GM23338 (cell line): Measurements from ENCODE around the gene ANTXR2. TPM values are rescaled to one million over a fixed set of nuclear protein-coding genes. Genes with fewer than 3 reads are reported as not detected.

Source experiments
- ATAC-seq: fragments of 200-7000 bp; cut with Tn5 transposase; 3 replicates; pipeline ENCODE4 v1.9.1; 2020
- DNase-seq: peaks from one replicate; pipeline ENCODE4 v3.0.0-alpha.2; 2015; ENCODE audit warnings: low spot score
- H2AFZ ChIP-seq: fragments of 200-600 bp; sonication (generic); 2 replicates; pipeline ENCODE4 v1.8.0; 2016; ENCODE audit warnings: antibody characterized with exemption, mild to moderate bottlenecking, moderate library complexity
- H3F3A ChIP-seq: fragments of 200-600 bp; sonication (generic); replicated peaks from 2 replicates; pipeline ENCODE4 v1.8.0; 2017; ENCODE audit warnings: antibody characterized with exemption, mixed run types, low read depth
- H3K27ac ChIP-seq: fragments of 200-600 bp; sonication (generic); 2 replicates; pipeline ENCODE4 v1.6.1; 2016; ENCODE audit warnings: low read depth
- H3K27me3 ChIP-seq: fragments of 200-600 bp; sonication (generic); 2 replicates; pipeline ENCODE4 v1.8.0; 2016; ENCODE audit warnings: mild to moderate bottlenecking, mixed run types, moderate library complexity; ENCODE audit not compliant: insufficient read depth
- H3K36me3 ChIP-seq: fragments of 200-600 bp; sonication (generic); 2 replicates; pipeline ENCODE4 v1.8.0; 2016; ENCODE audit warnings: mild to moderate bottlenecking; ENCODE audit not compliant: insufficient read depth
- H3K4me1 ChIP-seq: fragments of 200-600 bp; sonication (generic); 2 replicates; pipeline ENCODE4 v1.8.0; 2016; ENCODE audit warnings: mild to moderate bottlenecking, moderate library complexity; ENCODE audit not compliant: insufficient read depth
- H3K4me2 ChIP-seq: fragments of 200-600 bp; sonication (generic); 2 replicates; pipeline ENCODE4 v1.7.1; 2017; ENCODE audit warnings: mixed run types
- H3K4me3 ChIP-seq: fragments of 200-600 bp; sonication (generic); 2 replicates; pipeline ENCODE4 v1.6.1; 2016; ENCODE audit warnings: mixed run types
- H3K79me2 ChIP-seq: fragments of 200-600 bp; sonication (generic); replicated peaks from 2 replicates; pipeline ENCODE4 v1.8.0; 2017; ENCODE audit warnings: mild to moderate bottlenecking; ENCODE audit not compliant: insufficient read depth
- H3K9me2 ChIP-seq: fragments of 200-600 bp; sonication (generic); 2 replicates; pipeline ENCODE4 v1.8.0; 2017; ENCODE audit not compliant: insufficient read depth
- H4K20me1 ChIP-seq: fragments of 200-600 bp; sonication (generic); replicated peaks from 2 replicates; pipeline ENCODE4 v1.8.0; 2017; ENCODE audit warnings: mild to moderate bottlenecking; ENCODE audit not compliant: insufficient read depth
- H3K27ac Mint-ChIP-seq: 2 replicates; pipeline ENCODE4 v1.8.0; 2020; ENCODE audit warnings: inconsistent platforms, mild to moderate bottlenecking, moderate library complexity, mixed read lengths
- H3K27me3 Mint-ChIP-seq: 3 replicates; pipeline ENCODE4 v1.8.0; 2022; ENCODE audit warnings: low read depth, mild to moderate bottlenecking, moderate library complexity, mixed read lengths, inconsistent platforms; ENCODE audit not compliant: insufficient read depth, poor library complexity
- H3K36me3 Mint-ChIP-seq: 3 replicates; pipeline ENCODE4 v1.8.0; 2021; ENCODE audit warnings: low read depth, mild to moderate bottlenecking, inconsistent platforms, moderate library complexity, mixed read lengths
- H3K4me1 Mint-ChIP-seq: 3 replicates; pipeline ENCODE4 v1.8.0; 2020; ENCODE audit warnings: mild to moderate bottlenecking, inconsistent platforms, mixed read lengths
- H3K4me3 Mint-ChIP-seq: 3 replicates; pipeline ENCODE4 v1.8.0; 2021; ENCODE audit warnings: moderate library complexity, mild to moderate bottlenecking, inconsistent platforms, mixed read lengths
- H3K9me3 Mint-ChIP-seq: 3 replicates; pipeline ENCODE4 v1.8.0; 2020; ENCODE audit warnings: moderate library complexity, mild to moderate bottlenecking, inconsistent platforms, mixed read lengths
- CREB1 ChIP-seq: fragments of 250-450 bp; sonication (Bioruptor Pico); IDR thresholded peaks from 2 replicates; pipeline ENCODE4 v1.5.0; 2020; ENCODE audit warnings: low read depth, mild to moderate bottlenecking, moderate library complexity
- EZH2 ChIP-seq: fragments of 200-600 bp; sonication (generic); IDR thresholded peaks from one replicate; pipeline ENCODE4 v1.8.0; 2017; ENCODE audit warnings: antibody characterized with exemption, mild to moderate bottlenecking, low read depth; ENCODE audit not compliant: unreplicated experiment
- EZH2phosphoT487 ChIP-seq: fragments of 200-600 bp; sonication (generic); IDR thresholded peaks from one replicate; pipeline ENCODE4 v1.8.1; 2018; ENCODE audit warnings: antibody characterized with exemption; ENCODE audit not compliant: unreplicated experiment
- POLR2AphosphoS5 ChIP-seq: IDR thresholded peaks from 2 replicates; pipeline ENCODE4 v1.6.1; 2016; ENCODE audit warnings: antibody characterized with exemption, low read depth
- STAT1 ChIP-seq: IDR thresholded peaks from one replicate; pipeline ENCODE4 v1.6.1; 2016; ENCODE audit warnings: antibody characterized with exemption; ENCODE audit not compliant: unreplicated experiment
- ZNF114 ChIP-seq: fragments of 250-450 bp; sonication (Bioruptor Pico); IDR thresholded peaks from 2 replicates; pipeline ENCODE4 v1.5.0; 2020; ENCODE audit warnings: mild to moderate bottlenecking, moderate library complexity
- ZNF331 ChIP-seq: fragments of 250-450 bp; sonication (Bioruptor Pico); IDR thresholded peaks from 2 replicates; pipeline ENCODE4 v1.5.0; 2020; ENCODE audit warnings: low read depth, mild to moderate bottlenecking, moderate library complexity
- polyA plus RNA-seq: library from polyadenylated mRNA; unstranded; fragments of >200 nt; fragmentation: Nextera tagmentation; extraction: Ambion mirVana; gene quantifications from 2 replicates; pipeline ENCODE4 v1.2.1, GENCODE V29; 2016
- total RNA-seq: library from RNA; depleted of rRNA; stranded (reverse); fragments of >200 nt; shearing (Covaris generic); gene quantifications from 2 replicates; pipeline ENCODE4 v1.2.3, GENCODE V29; 2014
- TF ChIP-seq, protein P1 (sequence below): IDR thresholded peaks from 2 replicates; pipeline ENCODE4 v1.6.1; 2016; ENCODE audit warnings: antibody characterized with exemption
- TF ChIP-seq, protein P2 (sequence below): IDR thresholded peaks from one replicate; pipeline ENCODE4 v1.6.1; 2018; ENCODE audit warnings: antibody characterized with exemption; ENCODE audit not compliant: unreplicated experiment
- TF ChIP-seq, protein P3 (sequence below): fragments of 250-450 bp; sonication (Bioruptor Pico); IDR thresholded peaks from 2 replicates; pipeline ENCODE4 v1.5.0; 2020; ENCODE audit warnings: mild to moderate bottlenecking, moderate library complexity

Gene ANTXR2
- total and polyA plus RNA-seq, 2 experiments from 2014 or later = 2.0 to 5.3 TPM

DNA sequence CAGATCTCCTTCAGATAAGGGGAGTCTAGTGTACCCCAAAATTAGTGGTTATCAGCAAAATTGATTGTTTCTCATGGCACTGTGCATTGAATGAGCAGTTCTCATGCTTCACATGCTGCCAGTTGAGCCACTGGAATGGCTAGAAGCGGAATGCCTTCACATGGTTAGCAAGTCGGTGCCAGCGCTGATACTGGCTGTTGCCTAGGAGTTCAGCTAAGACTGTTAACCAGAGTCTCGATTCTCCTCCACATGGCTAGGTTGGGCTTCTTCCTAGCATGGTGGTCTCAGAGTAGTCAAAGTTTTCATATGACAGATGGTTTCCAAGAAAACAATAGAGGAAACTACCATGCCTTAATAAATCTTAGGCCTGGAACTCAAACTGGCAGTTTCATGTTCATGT is 12.2 kb downstream of the ANTXR2 start (continued):
- TF ChIP-seq EZH2 (no peak), ZNF114 (CRISPR knock-in tag) (no peak), STAT1 (no peak), EZH2phosphoT487 (no peak), POLR2AphosphoS5 (no peak), ZNF331 (no peak)
- TF ChIP-seq, protein P1, sequence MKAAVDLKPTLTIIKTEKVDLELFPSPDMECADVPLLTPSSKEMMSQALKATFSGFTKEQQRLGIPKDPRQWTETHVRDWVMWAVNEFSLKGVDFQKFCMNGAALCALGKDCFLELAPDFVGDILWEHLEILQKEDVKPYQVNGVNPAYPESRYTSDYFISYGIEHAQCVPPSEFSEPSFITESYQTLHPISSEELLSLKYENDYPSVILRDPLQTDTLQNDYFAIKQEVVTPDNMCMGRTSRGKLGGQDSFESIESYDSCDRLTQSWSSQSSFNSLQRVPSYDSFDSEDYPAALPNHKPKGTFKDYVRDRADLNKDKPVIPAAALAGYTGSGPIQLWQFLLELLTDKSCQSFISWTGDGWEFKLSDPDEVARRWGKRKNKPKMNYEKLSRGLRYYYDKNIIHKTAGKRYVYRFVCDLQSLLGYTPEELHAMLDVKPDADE = no peak

DNA sequence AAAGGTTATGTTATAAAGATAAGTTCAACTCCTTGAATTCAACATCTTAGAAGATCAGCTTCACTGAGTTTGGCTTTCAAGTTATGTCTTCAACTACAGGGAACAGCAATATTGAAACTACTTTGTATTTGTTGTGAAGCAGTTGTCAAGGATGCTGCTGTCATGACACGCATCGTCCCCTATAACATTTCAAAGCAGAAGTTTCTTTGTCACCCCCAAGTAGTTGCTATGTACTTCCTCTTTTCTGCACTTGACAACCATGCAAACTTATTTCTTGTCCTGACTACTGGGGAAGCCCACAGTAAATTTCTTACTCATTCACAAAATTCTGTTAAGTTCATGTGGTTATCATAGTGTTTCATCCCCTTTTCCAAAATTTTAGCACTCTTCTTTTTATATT is 14.3 kb downstream of the ANTXR2 start:
- H3K4me2 ChIP-seq = no peak overlapping the region
- ATAC-seq (no peak), DNase-seq (no peak)
- H3K27me3 ChIP-seq = no peaks in the 10 kb centered on the region
- H3K36me3 ChIP-seq = no peaks in the 10 kb centered on the region
- H3K4me1 ChIP-seq = no peaks in the 10 kb centered on the region
- no peak overlapping the region for H3K27ac Mint-ChIP-seq
- no peak overlapping the region for H3K4me3 Mint-ChIP-seq
- H3K27ac ChIP-seq = no peak overlapping the region
- no peak overlapping the region for H3K4me3 ChIP-seq
- peaks cover 2% of the 10 kb centered on the region for H3K27me3 Mint-ChIP-seq
- no peaks in the 10 kb centered on the region for H4K20me1 ChIP-seq
- H3K36me3 Mint-ChIP-seq = no peaks in the 10 kb centered on the region
- TF ChIP-seq, protein P2, sequence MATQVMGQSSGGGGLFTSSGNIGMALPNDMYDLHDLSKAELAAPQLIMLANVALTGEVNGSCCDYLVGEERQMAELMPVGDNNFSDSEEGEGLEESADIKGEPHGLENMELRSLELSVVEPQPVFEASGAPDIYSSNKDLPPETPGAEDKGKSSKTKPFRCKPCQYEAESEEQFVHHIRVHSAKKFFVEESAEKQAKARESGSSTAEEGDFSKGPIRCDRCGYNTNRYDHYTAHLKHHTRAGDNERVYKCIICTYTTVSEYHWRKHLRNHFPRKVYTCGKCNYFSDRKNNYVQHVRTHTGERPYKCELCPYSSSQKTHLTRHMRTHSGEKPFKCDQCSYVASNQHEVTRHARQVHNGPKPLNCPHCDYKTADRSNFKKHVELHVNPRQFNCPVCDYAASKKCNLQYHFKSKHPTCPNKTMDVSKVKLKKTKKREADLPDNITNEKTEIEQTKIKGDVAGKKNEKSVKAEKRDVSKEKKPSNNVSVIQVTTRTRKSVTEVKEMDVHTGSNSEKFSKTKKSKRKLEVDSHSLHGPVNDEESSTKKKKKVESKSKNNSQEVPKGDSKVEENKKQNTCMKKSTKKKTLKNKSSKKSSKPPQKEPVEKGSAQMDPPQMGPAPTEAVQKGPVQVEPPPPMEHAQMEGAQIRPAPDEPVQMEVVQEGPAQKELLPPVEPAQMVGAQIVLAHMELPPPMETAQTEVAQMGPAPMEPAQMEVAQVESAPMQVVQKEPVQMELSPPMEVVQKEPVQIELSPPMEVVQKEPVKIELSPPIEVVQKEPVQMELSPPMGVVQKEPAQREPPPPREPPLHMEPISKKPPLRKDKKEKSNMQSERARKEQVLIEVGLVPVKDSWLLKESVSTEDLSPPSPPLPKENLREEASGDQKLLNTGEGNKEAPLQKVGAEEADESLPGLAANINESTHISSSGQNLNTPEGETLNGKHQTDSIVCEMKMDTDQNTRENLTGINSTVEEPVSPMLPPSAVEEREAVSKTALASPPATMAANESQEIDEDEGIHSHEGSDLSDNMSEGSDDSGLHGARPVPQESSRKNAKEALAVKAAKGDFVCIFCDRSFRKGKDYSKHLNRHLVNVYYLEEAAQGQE = no peak
- TF ChIP-seq, protein P1 = no peak
- TF ChIP-seq CREB1 = no peak
- no peak for TF ChIP-seq EZH2
- TF ChIP-seq, protein P3, sequence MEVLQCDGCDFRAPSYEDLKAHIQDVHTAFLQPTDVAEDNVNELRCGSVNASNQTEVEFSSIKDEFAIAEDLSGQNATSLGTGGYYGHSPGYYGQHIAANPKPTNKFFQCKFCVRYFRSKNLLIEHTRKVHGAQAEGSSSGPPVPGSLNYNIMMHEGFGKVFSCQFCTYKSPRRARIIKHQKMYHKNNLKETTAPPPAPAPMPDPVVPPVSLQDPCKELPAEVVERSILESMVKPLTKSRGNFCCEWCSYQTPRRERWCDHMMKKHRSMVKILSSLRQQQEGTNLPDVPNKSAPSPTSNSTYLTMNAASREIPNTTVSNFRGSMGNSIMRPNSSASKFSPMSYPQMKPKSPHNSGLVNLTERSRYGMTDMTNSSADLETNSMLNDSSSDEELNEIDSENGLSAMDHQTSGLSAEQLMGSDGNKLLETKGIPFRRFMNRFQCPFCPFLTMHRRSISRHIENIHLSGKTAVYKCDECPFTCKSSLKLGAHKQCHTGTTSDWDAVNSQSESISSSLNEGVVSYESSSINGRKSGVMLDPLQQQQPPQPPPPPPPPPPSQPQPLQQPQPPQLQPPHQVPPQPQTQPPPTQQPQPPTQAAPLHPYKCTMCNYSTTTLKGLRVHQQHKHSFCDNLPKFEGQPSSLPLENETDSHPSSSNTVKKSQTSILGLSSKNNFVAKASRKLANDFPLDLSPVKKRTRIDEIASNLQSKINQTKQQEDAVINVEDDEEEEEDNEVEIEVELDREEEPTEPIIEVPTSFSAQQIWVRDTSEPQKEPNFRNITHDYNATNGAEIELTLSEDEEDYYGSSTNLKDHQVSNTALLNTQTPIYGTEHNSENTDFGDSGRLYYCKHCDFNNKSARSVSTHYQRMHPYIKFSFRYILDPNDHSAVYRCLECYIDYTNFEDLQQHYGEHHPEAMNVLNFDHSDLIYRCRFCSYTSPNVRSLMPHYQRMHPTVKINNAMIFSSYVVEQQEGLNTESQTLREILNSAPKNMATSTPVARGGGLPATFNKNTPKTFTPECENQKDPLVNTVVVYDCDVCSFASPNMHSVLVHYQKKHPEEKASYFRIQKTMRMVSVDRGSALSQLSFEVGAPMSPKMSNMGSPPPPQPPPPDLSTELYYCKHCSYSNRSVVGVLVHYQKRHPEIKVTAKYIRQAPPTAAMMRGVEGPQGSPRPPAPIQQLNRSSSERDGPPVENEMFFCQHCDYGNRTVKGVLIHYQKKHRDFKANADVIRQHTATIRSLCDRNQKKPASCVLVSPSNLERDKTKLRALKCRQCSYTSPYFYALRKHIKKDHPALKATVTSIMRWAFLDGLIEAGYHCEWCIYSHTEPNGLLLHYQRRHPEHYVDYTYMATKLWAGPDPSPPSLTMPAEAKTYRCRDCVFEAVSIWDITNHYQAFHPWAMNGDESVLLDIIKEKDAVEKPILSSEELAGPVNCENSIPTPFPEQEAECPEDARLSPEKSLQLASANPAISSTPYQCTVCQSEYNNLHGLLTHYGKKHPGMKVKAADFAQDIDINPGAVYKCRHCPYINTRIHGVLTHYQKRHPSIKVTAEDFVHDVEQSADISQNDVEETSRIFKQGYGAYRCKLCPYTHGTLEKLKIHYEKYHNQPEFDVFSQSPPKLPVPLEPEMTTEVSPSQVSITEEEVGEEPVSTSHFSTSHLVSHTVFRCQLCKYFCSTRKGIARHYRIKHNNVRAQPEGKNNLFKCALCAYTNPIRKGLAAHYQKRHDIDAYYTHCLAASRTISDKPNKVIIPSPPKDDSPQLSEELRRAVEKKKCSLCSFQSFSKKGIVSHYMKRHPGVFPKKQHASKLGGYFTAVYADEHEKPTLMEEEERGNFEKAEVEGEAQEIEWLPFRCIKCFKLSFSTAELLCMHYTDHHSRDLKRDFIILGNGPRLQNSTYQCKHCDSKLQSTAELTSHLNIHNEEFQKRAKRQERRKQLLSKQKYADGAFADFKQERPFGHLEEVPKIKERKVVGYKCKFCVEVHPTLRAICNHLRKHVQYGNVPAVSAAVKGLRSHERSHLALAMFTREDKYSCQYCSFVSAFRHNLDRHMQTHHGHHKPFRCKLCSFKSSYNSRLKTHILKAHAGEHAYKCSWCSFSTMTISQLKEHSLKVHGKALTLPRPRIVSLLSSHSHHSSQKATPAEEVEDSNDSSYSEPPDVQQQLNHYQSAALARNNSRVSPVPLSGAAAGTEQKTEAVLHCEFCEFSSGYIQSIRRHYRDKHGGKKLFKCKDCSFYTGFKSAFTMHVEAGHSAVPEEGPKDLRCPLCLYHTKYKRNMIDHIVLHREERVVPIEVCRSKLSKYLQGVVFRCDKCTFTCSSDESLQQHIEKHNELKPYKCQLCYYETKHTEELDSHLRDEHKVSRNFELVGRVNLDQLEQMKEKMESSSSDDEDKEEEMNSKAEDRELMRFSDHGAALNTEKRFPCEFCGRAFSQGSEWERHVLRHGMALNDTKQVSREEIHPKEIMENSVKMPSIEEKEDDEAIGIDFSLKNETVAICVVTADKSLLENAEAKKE (CRISPR knock-in tag) = no peak
- no peaks in the 10 kb centered on the region for H3F3A ChIP-seq
- H3K79me2 ChIP-seq = no peaks in the 10 kb centered on the region
- no peaks in the 10 kb centered on the region for H3K9me3 Mint-ChIP-seq
- no peak overlapping the region for H2AFZ ChIP-seq
- H3K9me2 ChIP-seq = no peaks in the 10 kb centered on the region
- peaks cover 22% of the 10 kb centered on the region for H3K4me1 Mint-ChIP-seq
